HEK293 (cell line): ENCODE data around the gene VMAC.
A peak's percentile ranks its signal among the peaks of the same experiment; 100 is the strongest.

ENCODE experiments used
- EGR2 ChIP-seq: fragments of 450-650 bp; formaldehyde crosslinking; IDR thresholded peaks from 2 replicates; pipeline ENCODE4 v1.5.1; 2016; ENCODE audit warnings: low read depth, missing biosample characterization, missing genetic modification characterization
- HIC1 ChIP-seq: fragments of 450-650 bp; formaldehyde crosslinking; IDR thresholded peaks from 2 replicates; pipeline ENCODE4 v1.5.1; 2016; ENCODE audit warnings: missing biosample characterization, missing genetic modification characterization
- MZF1 ChIP-seq: fragments of 450-650 bp; formaldehyde crosslinking; IDR thresholded peaks from 2 replicates; pipeline ENCODE4 v1.5.1; 2017; ENCODE audit warnings: missing biosample characterization, missing genetic modification characterization, borderline replicate concordance
- PATZ1 ChIP-seq: fragments of 450-650 bp; formaldehyde crosslinking; IDR thresholded peaks from 2 replicates; pipeline ENCODE4 v1.5.1; 2016; ENCODE audit warnings: missing biosample characterization, missing genetic modification characterization
- SETDB1 ChIP-seq: IDR thresholded peaks from one replicate; pipeline ENCODE4 v1.6.1; 2017; ENCODE audit warnings: mild to moderate bottlenecking, low read length, moderate library complexity, mixed read lengths; ENCODE audit not compliant: insufficient read length
- ZBTB1 ChIP-seq: fragments of 450-650 bp; formaldehyde crosslinking; IDR thresholded peaks from 2 replicates; pipeline ENCODE4 v1.5.1; 2016; ENCODE audit warnings: missing biosample characterization, missing genetic modification characterization
- ZBTB17 ChIP-seq: fragments of 450-650 bp; formaldehyde crosslinking; IDR thresholded peaks from 2 replicates; pipeline ENCODE4 v1.5.1; 2016; ENCODE audit warnings: missing biosample characterization, missing genetic modification characterization
- ZBTB20 ChIP-seq: fragments of 450-650 bp; formaldehyde crosslinking; IDR thresholded peaks from 2 replicates; pipeline ENCODE4 v1.5.1; 2016; ENCODE audit warnings: missing biosample characterization, missing genetic modification characterization
- ZBTB21 ChIP-seq: fragments of 450-650 bp; formaldehyde crosslinking; IDR thresholded peaks from 2 replicates; pipeline ENCODE4 v1.5.1; 2017; ENCODE audit warnings: missing biosample characterization, missing genetic modification characterization
- ZBTB48 ChIP-seq: fragments of 450-650 bp; formaldehyde crosslinking; IDR thresholded peaks from 2 replicates; pipeline ENCODE4 v1.5.1; 2016; ENCODE audit warnings: missing biosample characterization, missing genetic modification characterization
- ZEB2 ChIP-seq: fragments of 450-650 bp; formaldehyde crosslinking; IDR thresholded peaks from 2 replicates; pipeline ENCODE4 v1.5.1; 2016; ENCODE audit warnings: missing biosample characterization, missing genetic modification characterization
- ZFHX2 ChIP-seq: fragments of 450-650 bp; formaldehyde crosslinking; conservative IDR thresholded peaks from 2 replicates; pipeline ENCODE4 v1.5.1; 2016; ENCODE audit warnings: missing biosample characterization, missing genetic modification characterization
- ZNF302 ChIP-seq: fragments of 450-650 bp; formaldehyde crosslinking; IDR thresholded peaks from 2 replicates; pipeline ENCODE4 v1.5.1; 2016; ENCODE audit warnings: missing biosample characterization, missing genetic modification characterization, low read depth
- ZNF324 ChIP-seq: fragments of 450-650 bp; formaldehyde crosslinking; IDR thresholded peaks from 2 replicates; pipeline ENCODE4 v1.5.1; 2016; ENCODE audit warnings: missing biosample characterization, missing genetic modification characterization
- ZNF366 ChIP-seq: fragments of 450-650 bp; formaldehyde crosslinking; conservative IDR thresholded peaks from 2 replicates; pipeline ENCODE4 v1.5.1; 2016; ENCODE audit warnings: missing biosample characterization, missing genetic modification characterization
- ZNF398 ChIP-seq: fragments of 450-650 bp; formaldehyde crosslinking; IDR thresholded peaks from 2 replicates; pipeline ENCODE4 v1.5.1; 2017; ENCODE audit warnings: missing biosample characterization, missing genetic modification characterization
- ZNF518A ChIP-seq: fragments of 450-650 bp; formaldehyde crosslinking; conservative IDR thresholded peaks from 2 replicates; pipeline ENCODE4 v1.5.1; 2016; ENCODE audit warnings: low read depth, missing biosample characterization, missing genetic modification characterization
- ZNF585B ChIP-seq: fragments of 450-650 bp; formaldehyde crosslinking; IDR thresholded peaks from 2 replicates; pipeline ENCODE4 v1.5.1; 2016; ENCODE audit warnings: missing biosample characterization, missing genetic modification characterization
- ZNF600 ChIP-seq: fragments of 450-650 bp; formaldehyde crosslinking; IDR thresholded peaks from 2 replicates; pipeline ENCODE4 v1.5.1; 2016; ENCODE audit warnings: missing biosample characterization, missing genetic modification characterization
- ZNF623 ChIP-seq: fragments of 450-650 bp; formaldehyde crosslinking; IDR thresholded peaks from 2 replicates; pipeline ENCODE4 v1.5.1; 2016; ENCODE audit warnings: missing biosample characterization, missing genetic modification characterization
- ZNF660 ChIP-seq: fragments of 450-650 bp; IDR thresholded peaks from 2 replicates; pipeline ENCODE4 v1.5.1; 2018; ENCODE audit warnings: missing biosample characterization, mild to moderate bottlenecking, missing genetic modification characterization
- ZNF768 ChIP-seq: fragments of 450-650 bp; formaldehyde crosslinking; IDR thresholded peaks from 2 replicates; pipeline ENCODE4 v1.5.1; 2018; ENCODE audit warnings: missing biosample characterization, mild to moderate bottlenecking, missing genetic modification characterization
- TF ChIP-seq, protein P1 (sequence below): fragments of 450-650 bp; IDR thresholded peaks from 2 replicates; pipeline ENCODE4 v1.5.1; 2018; ENCODE audit warnings: missing biosample characterization, missing genetic modification characterization
- TF ChIP-seq, protein P2 (sequence below): fragments of 450-650 bp; formaldehyde crosslinking; IDR thresholded peaks from 2 replicates; pipeline ENCODE4 v1.5.1; 2016; ENCODE audit warnings: missing biosample characterization, missing genetic modification characterization
- TF ChIP-seq, protein P3 (sequence below): fragments of 450-650 bp; formaldehyde crosslinking; optimal IDR thresholded peaks from 2 replicates; pipeline ENCODE3; 2016; ENCODE audit warnings: missing biosample characterization, mild to moderate bottlenecking, missing genetic modification characterization

The VMAC gene

GRCh38 chr19:5943623-5944022 is 39.0 kb downstream of the VMAC start (continued):
- TF ChIP-seq, protein P1, sequence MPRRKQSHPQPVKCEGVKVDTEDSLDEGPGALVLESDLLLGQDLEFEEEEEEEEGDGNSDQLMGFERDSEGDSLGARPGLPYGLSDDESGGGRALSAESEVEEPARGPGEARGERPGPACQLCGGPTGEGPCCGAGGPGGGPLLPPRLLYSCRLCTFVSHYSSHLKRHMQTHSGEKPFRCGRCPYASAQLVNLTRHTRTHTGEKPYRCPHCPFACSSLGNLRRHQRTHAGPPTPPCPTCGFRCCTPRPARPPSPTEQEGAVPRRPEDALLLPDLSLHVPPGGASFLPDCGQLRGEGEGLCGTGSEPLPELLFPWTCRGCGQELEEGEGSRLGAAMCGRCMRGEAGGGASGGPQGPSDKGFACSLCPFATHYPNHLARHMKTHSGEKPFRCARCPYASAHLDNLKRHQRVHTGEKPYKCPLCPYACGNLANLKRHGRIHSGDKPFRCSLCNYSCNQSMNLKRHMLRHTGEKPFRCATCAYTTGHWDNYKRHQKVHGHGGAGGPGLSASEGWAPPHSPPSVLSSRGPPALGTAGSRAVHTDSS (tag by site-specific recombination) = no peak
- TF ChIP-seq ZBTB48 (tag by site-specific recombination) = peak; percentile 69; the same call in 1 of the 2 replicates
- TF ChIP-seq ZBTB17 = peak; percentile 36
- TF ChIP-seq, protein P2, sequence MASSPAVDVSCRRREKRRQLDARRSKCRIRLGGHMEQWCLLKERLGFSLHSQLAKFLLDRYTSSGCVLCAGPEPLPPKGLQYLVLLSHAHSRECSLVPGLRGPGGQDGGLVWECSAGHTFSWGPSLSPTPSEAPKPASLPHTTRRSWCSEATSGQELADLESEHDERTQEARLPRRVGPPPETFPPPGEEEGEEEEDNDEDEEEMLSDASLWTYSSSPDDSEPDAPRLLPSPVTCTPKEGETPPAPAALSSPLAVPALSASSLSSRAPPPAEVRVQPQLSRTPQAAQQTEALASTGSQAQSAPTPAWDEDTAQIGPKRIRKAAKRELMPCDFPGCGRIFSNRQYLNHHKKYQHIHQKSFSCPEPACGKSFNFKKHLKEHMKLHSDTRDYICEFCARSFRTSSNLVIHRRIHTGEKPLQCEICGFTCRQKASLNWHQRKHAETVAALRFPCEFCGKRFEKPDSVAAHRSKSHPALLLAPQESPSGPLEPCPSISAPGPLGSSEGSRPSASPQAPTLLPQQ (tag by site-specific recombination) = peak; percentile 41; the same call in 1 of the 2 replicates
- peak; percentile 73 for TF ChIP-seq PATZ1 (tag by site-specific recombination)
- no peak for TF ChIP-seq ZNF324 (tag by site-specific recombination)
- peak; percentile 69; the same call in 1 of the 2 replicates for TF ChIP-seq HIC1
- TF ChIP-seq ZBTB21 (tag by site-specific recombination) = peak; percentile 54
- TF ChIP-seq ZNF768 (tag by site-specific recombination) = no peak
- TF ChIP-seq ZBTB20 (tag by site-specific recombination) = no peak
- TF ChIP-seq, protein P3, sequence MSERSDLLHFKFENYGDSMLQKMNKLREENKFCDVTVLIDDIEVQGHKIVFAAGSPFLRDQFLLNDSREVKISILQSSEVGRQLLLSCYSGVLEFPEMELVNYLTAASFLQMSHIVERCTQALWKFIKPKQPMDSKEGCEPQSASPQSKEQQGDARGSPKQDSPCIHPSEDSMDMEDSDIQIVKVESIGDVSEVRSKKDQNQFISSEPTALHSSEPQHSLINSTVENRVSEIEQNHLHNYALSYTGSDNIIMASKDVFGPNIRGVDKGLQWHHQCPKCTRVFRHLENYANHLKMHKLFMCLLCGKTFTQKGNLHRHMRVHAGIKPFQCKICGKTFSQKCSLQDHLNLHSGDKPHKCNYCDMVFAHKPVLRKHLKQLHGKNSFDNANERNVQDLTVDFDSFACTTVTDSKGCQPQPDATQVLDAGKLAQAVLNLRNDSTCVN = peak; percentile 13
- peak; percentile 7; the same call in 1 of the 2 replicates for TF ChIP-seq ZNF623 (tag by site-specific recombination)
- peak; percentile 35; the same call in 1 of the 2 replicates for TF ChIP-seq ZEB2 (tag by site-specific recombination)
- no peak for TF ChIP-seq MZF1 (tag by site-specific recombination)
- no peak for TF ChIP-seq ZNF518A
- TF ChIP-seq ZNF302 (tag by site-specific recombination) = no peak
- TF ChIP-seq ZBTB1 (tag by site-specific recombination) = no peak
- no peak for TF ChIP-seq SETDB1
- TF ChIP-seq ZNF660 = 0 out of 2 replicates have a peak, but pooled peaks have one; percentile 63
- TF ChIP-seq EGR2 (tag by site-specific recombination) = peak; percentile 67
- TF ChIP-seq ZNF398 (tag by site-specific recombination) = peak; percentile 65; the same call in 1 of the 2 replicates
- no peak for TF ChIP-seq ZNF585B
- TF ChIP-seq ZFHX2 (tag by site-specific recombination) = peak; percentile 80
- TF ChIP-seq ZNF366 = peak; percentile 20; the same call in 1 of the 2 replicates
- peak; percentile 93 for TF ChIP-seq ZNF600 (tag by site-specific recombination)
